HG03575 (cell line): Measurements from ENCODE around the gene LCN10.
"Not testable (repeated sequence)": the region's sequence is repeated elsewhere in the genome, so short reads cannot be mapped to it uniquely, and the experiment has no call there.

Experiments used
- ATAC-seq: cut with Tn5 transposase; IDR thresholded peaks from one replicate; pipeline ENCODE4 v1.9.1; 2021; ENCODE audit not compliant: unreplicated experiment, insufficient number of reproducible peaks, low FRiP score; ENCODE audit errors: extremely low read depth

LCN10 gene

DNA sequence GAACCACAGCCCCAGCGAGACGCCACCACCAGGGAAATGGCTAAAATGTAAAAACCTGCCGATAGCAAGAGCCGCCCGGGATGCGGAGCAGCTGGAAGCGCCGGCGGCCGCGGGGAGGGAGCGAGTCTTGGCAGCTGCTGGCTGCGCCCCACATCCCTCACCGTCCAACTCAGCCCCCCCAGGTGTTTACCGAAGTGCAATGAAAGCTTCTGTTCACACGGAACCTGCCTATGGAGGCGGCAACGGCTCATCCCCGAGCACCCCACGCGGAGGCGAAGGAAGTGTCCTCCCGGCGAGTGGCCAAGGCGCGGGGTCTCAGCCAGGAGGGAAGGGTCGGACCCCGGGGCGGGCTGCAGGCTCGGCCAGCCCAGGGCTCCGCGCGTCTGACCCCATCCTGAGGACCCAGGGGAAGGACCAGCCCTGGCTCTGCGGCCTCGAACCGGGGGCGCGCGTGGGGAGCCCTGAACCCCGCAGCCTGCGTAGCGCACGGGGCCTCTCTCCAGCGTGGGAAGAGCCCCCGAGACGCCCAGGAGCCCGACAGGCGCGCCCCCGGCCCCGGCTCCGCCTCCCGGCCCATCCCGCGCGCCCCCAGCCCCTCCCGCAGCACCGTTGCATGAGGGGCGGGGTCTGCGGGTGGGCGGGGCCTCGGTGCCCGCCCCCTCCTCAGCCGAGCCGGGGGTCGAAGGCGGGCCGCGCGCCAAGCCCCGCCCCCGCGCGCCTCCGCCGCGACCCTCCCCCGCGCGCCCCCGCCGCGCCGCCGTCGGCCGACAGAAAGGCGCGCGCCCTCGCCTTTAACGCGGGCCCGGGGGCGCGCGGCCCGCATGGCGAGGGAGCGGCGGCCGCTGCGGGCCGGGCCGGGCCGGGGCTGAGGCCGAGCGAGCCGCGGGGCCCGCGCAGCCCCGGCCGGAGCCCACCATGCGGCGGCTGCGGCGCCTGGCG lies 30.7 kb downstream of the LCN10 start, which contains the start of gene DIPK1B:
TSS of gene DIPK1B (plus strand) at position 822 of the 939 bp plus-strand sequence. CDS start at position 916, 94 bp downstream.
- ATAC-seq: no peak

- not testable (repeated sequence) for ATAC-seq
Observed at GRCh38 chr9:136711219-136711648, 31.5 kb downstream of the LCN10 start.

GRCh38 chr9:136710543-136710942 lies 32.2 kb downstream of the LCN10 start:
- ATAC-seq: no peak

DNA sequence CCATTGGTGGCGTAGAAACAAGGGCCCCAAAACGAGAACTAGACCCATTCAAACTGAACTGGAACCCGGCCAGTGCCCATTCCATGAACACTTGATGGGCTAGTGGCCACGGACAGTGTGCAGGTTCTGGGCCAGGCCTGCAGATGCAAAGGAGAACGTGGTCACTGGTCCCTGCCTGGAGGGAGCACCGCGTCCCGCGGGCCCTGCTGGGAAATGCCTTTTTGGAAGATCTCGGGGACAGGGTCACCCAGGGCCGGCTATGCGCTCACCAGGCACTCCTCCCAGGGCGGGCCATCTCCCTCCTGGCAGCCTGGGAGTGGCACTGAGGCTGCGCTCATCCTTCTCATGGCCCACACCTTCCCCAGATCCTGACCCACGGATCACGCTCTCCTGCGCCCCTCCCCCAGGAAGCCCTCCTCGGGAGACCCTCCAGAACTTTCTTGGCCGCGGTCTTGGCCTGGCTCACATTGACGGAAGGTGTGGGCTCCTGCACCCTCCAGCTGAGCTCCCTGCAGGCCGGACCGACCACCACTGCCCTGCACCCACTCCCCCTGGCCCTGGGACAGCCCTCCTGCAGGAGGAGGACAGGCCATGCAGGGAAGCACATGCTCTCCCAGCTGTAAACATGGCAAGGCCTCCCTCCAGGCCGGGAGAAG lies 33.2 kb downstream of the LCN10 start:
- no peak for ATAC-seq

GRCh38 chr9:136707849-136708517 lies 34.8 kb downstream of the LCN10 start:
- ATAC-seq: no peak

- ATAC-seq: no peak
Observed at GRCh38 chr9:136707011-136707410, 35.7 kb downstream of the LCN10 start.

DNA sequence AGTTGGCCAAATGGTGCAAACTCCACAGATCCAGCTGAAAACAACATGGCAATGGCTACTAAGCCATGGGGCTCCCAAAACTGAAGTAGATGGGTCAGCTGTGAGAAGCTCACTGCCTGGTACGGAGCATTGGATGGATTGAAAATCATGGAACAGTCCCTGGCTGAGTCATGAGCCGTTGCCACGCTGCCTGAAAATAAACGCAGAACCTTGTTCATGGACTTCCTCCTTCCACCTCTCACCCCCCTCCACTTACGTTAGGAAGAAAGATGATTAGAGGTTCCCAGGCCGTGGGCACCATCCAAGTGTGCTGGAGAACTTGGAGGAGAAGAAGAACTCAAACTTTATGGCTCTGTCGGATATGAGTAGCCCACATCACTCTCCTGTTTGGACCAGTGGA lies 37.2 kb downstream of the LCN10 start:
- ATAC-seq: no peak

- ATAC-seq: not testable (repeated sequence)
Observed at GRCh38 chr9:136704741-136705140, 38.0 kb downstream of the LCN10 start.

- no peak for ATAC-seq
Observed at GRCh38 chr9:136703276-136703860, 39.4 kb downstream of the LCN10 start.

DNA sequence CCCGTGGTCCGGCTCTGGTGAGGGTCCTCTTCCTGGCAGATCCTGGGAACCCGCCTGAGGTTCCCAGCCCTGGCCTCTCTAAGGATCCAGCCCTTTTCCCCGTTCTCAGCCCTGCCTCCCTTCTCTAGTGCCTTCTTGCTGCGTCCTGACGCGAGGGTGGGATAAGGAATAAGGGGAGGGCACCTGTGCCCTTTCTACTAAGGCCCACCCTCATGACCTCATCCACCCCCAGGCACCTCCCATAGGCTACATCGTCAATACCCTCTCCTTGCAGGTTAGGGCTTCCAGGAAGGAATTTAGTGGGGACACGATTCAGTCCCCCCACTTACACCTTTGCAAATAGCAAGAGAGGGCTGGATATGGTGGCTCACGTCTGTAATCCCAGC lies 41.1 kb downstream of the LCN10 start:
- ATAC-seq: no peak

GRCh38 chr9:136700959-136701667 lies 41.6 kb downstream of the LCN10 start:
- ATAC-seq: no peak

- ATAC-seq: no peak
Observed at GRCh38 chr9:136700304-136700703, 42.4 kb downstream of the LCN10 start.

GRCh38 chr9:136698635-136699246 lies 44.0 kb downstream of the LCN10 start:
- no peak for ATAC-seq

- ATAC-seq: no peak
Observed at GRCh38 chr9:136697821-136698526, 44.8 kb downstream of the LCN10 start.

DNA sequence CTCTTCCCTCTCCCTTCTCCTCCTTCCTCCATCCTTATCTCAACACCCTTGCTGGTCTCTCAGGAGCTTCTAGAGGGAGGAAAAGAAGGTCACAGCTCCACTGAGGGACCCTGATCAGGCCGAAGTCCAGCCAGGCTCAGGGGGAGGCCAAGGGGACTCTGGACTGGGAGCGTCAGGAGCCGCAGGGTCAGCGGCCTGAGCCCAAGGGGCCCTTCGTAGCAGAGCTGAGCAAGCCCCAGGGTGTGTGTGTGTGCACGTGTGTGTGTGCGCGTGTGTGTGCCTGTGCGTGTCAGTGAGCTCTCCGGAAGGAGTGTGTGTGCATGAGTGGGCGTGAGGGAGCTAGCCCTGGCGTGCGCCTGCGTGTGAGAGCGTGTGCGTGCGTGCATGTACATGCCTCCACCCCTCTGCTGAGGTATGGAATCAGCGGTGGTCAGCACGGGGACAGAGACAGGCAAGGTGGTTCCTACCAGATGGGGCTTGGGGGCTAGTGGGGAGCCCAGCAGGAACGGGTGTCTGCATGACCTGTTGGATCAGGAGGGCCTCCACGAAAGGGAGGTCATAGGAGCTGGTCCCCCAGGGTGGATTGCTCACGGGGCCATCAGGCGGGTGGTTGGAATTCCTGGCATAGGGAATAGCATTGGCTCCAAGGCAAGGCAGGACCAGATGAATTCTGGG lies 45.5 kb downstream of the LCN10 start:
- no peak for ATAC-seq

DNA sequence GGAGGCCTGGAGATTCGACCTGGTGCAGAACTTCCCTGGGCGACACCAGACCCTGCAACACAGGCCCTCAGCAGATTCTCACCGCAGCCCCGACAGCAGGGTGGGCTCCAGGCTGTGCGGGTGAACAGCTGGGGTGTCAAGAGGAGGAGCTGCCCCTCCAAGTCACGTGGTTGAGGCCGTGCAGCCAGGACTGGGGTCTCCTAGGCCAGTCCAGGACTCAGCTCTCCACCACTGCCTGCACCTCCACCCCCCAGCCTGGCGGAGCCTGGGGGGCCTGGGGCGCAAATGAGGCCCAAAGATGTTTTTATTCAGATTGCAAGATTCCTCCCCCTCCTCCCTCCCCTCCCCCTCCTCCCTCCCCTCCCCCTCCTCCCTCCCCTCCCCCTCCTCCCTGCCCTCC lies 46.2 kb downstream of the LCN10 start:
- no peak for ATAC-seq

DNA sequence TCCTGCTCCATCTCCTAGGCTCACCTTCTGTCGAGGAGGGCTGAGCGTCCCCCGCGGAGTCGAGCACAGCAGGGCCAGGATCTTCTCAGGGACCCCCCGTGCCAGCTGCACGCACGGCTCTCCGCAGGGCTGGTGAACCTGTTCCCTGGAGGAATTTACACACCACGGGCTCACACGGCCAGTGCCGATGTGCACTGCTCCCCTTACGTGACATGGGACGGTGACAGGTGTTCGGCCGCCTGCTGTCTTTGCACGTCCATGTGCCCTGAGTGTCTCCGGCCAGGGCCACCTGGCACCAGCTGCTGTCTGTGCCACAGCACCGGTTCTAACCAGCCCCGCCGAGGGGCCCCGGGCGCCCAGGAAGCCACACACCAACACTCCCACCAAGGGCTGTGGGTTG lies 46.8 kb downstream of the LCN10 start:
- ATAC-seq: no peak
